ENCODE results near the gene C6orf120. TPM values are rescaled to one million over a fixed set of nuclear protein-coding genes. Genes with fewer than 3 reads are reported as not detected.

The C6orf120 gene
- total RNA-seq (ENCODE audit: unreplicated experiment): 29.7 TPM
- long read RNA-seq, transcript C6orf120-201 (1 exons, 2,667 nt): major isoform, 9 of 10 reads
- long read RNA-seq, partial matches to known transcripts: 0 of 10 reads
- long read RNA-seq, other reads (novel, unspliced or antisense): 1 of 10 reads

DNA sequence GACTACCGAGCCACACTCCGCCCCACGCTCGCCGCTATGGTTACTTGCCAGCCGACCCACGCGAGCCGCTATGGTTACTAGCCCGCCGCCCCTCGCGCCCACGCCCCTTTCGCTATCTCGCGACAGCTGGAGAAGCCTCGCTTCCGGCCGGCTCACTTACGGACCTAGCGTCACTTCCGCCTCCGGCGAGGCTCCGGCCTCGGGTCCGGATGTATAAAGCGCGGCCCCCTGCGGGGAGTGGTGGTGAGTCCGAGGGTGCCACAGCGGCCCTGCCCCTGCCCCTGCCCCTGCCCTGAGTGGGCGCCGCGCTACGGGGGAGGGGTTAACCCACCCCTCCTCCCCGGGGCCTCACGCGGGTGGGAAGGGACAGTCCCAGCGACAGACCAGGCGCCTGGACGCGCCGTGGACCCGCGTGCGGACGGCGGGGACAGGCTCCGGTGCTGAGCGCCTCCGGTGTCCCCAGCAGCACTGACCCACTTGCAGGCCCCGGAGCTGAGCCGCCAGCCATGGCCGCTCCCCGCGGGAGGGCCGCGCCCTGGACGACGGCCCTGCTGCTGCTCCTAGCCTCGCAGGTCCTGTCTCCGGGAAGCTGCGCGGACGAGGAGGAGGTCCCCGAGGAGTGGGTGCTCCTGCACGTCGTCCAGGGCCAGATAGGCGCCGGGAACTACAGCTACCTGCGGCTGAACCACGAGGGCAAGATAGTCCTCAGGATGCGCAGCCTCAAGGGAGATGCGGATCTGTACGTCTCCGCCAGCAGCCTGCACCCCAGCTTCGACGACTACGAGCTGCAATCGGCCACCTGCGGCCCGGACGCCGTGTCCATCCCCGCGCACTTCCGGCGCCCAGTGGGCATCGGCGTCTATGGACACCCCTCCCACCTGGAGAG is at the start of gene C6orf120, which contains the start of gene WDR27:
TSS of gene C6orf120 (plus strand) at position 173 of the 886 bp plus-strand sequence. CDS start at position 507, 334 bp downstream.
TSS of gene WDR27 (minus strand) at position 76 of the 886 bp plus-strand sequence. CDS start 13,024 bp downstream, outside the sequence.
- no peaks in the 10 kb centered on the region for H3K36me3 Mint-ChIP-seq (ENCODE audit: unreplicated experiment)
- no peaks in the 10 kb centered on the region for H3K4me1 Mint-ChIP-seq (ENCODE audit: low read depth, unreplicated experiment)
- H3K9me3 Mint-ChIP-seq (ENCODE audit: unreplicated experiment): peaks cover 6% of the 10 kb centered on the region
- no peaks in the 10 kb centered on the region for H3K27me3 Mint-ChIP-seq (ENCODE audit: unreplicated experiment)
- peak; percentile 97 for DNase-seq
- TF ChIP-seq, protein P1, sequence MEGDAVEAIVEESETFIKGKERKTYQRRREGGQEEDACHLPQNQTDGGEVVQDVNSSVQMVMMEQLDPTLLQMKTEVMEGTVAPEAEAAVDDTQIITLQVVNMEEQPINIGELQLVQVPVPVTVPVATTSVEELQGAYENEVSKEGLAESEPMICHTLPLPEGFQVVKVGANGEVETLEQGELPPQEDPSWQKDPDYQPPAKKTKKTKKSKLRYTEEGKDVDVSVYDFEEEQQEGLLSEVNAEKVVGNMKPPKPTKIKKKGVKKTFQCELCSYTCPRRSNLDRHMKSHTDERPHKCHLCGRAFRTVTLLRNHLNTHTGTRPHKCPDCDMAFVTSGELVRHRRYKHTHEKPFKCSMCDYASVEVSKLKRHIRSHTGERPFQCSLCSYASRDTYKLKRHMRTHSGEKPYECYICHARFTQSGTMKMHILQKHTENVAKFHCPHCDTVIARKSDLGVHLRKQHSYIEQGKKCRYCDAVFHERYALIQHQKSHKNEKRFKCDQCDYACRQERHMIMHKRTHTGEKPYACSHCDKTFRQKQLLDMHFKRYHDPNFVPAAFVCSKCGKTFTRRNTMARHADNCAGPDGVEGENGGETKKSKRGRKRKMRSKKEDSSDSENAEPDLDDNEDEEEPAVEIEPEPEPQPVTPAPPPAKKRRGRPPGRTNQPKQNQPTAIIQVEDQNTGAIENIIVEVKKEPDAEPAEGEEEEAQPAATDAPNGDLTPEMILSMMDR (IDR thresholded peaks at IDR 0.05; ENCODE audit: partially characterized antibody, unreplicated experiment): no peak
- H3K4me3 Mint-ChIP-seq (ENCODE audit: unreplicated experiment): peak within 1 kb of the TSS; percentile 91
- H3K27ac Mint-ChIP-seq (ENCODE audit: unreplicated experiment): peak within 1 kb of the TSS; percentile 73

DNA sequence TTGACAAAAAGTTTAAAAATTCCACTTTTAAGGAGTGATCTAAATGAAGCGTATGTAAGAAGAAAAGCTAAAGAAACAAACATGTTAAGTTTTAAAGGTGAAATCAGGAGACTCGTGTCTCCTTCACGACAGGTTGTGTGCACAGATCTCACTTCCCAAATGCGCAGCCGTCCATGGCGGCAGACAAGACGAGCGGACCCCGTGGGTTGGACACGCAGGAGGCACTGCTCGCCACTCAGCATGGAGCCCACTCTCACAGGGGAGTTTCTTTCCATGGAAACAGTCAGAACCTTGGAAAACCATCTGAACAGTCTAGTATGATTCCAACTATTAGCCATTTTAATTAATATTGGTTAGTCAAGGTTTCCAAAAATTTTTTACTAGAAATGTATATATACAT is 49.0 kb upstream of the C6orf120 start:
- Mint-ChIP-seq H3K4me1 (ENCODE audit: low read depth, unreplicated experiment) (peaks cover 4% of the 10 kb centered on the region), H3K27me3 (ENCODE audit: unreplicated experiment) (peaks cover 12% of the 10 kb centered on the region)

DNA sequence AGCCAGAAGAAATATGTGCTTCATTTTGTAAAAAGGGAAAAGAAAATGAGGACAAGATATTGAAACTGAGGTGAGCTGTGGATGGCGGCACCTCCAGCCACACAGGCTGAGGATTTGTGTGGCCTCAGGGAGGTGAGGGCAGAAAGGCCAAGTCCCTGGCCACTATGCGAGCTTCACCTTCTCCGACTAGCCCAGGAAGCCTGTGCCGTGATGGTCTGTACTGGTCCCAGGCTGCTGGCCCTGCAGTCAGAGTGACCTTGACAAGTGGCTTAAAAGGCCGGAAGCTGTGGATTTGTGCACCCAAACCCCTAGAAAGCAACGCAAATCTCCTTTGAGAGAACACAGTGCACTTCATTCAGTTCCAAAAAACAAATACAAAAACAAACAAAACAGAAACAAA is 48.2 kb upstream of the C6orf120 start:
- peaks cover 3% of the 10 kb centered on the region for H3K9me3 Mint-ChIP-seq (ENCODE audit: unreplicated experiment)
- peaks cover 12% of the 10 kb centered on the region for H3K27me3 Mint-ChIP-seq (ENCODE audit: unreplicated experiment)
- no peak overlapping the region for H3K4me3 Mint-ChIP-seq (ENCODE audit: unreplicated experiment)
- no peak overlapping the region for H3K27ac Mint-ChIP-seq (ENCODE audit: unreplicated experiment)
- peaks cover 10% of the 10 kb centered on the region for H3K36me3 Mint-ChIP-seq (ENCODE audit: unreplicated experiment)
- peaks cover 5% of the 10 kb centered on the region for H3K4me1 Mint-ChIP-seq (ENCODE audit: low read depth, unreplicated experiment)
- TF ChIP-seq, protein P1 (IDR thresholded peaks at IDR 0.05; ENCODE audit: partially characterized antibody, unreplicated experiment): no peak
- DNase-seq: no peak

More for the DNA sequence above, 49.0 kb upstream of the C6orf120 start:
- Mint-ChIP-seq H3K9me3 (ENCODE audit: unreplicated experiment) (peaks cover 3% of the 10 kb centered on the region), H3K27ac (ENCODE audit: unreplicated experiment) (no peak overlapping the region), H3K4me3 (ENCODE audit: unreplicated experiment) (no peak overlapping the region), H3K36me3 (ENCODE audit: unreplicated experiment) (peaks cover 10% of the 10 kb centered on the region)
- TF ChIP-seq, protein P1 (IDR thresholded peaks at IDR 0.05; ENCODE audit: partially characterized antibody, unreplicated experiment): no peak
- no peak for DNase-seq

DNA sequence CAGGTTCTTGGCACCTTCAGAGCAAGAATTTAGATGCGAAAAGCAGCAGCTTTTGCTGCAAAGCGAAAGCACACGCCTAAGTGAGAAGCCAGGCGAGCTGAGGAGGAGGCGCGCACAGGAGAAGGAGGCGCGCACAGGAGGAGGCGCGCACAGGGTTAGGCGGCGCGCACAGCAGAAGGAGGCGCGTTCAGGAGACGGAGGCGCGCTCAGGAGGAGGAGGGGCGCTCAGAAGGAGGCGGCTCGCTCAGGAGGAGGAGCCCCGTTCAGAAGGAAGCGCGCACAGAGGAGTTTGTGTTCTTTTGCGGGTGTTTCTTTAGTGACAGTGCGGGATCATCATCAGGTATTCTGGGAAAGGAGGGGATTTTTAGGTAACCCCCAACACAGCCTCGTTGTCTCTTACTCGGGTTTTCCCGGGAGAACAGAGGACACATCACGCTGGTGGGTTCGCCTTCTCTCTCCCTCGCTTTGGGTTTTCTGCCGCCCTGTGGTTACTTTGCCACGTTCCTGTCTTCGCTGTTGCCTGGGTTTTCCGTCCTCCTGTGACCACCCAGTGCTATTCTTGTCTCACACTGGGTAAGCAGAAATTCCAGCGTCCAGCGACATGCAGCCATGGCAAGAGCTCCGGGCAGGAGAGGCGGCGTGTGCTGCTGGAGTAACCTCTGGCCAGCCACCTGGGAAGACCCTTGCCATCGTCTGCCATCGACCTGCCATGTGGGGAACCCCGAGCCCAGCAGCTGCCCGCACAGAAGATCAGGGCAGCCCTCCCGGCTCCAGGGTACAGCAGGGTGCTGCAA is 47.1 kb upstream of the C6orf120 start:
- Mint-ChIP-seq H3K27ac (ENCODE audit: unreplicated experiment) (no peak overlapping the region), H3K9me3 (ENCODE audit: unreplicated experiment) (peaks cover 3% of the 10 kb centered on the region), H3K36me3 (ENCODE audit: unreplicated experiment) (peaks cover 17% of the 10 kb centered on the region), H3K4me1 (ENCODE audit: low read depth, unreplicated experiment) (peaks cover 5% of the 10 kb centered on the region), H3K27me3 (ENCODE audit: unreplicated experiment) (peaks cover 16% of the 10 kb centered on the region), H3K4me3 (ENCODE audit: unreplicated experiment) (peak overlapping the region; percentile 90)
- TF ChIP-seq, protein P1 (IDR thresholded peaks at IDR 0.05; ENCODE audit: partially characterized antibody, unreplicated experiment): no peak
- peak; percentile 42 for DNase-seq

Data from glutamatergic neuron (in vitro differentiated cells).